Kidney (tissue), 14 donors: Measurements from ENCODE around the gene TRIM40. TPM values are rescaled to one million over a fixed set of nuclear protein-coding genes. Genes with fewer than 3 reads are reported as not detected.

Experiments
- DNase-seq, 5 donors: peaks; one replicate each; pipeline ENCODE4 v3.0.0-alpha.2; 2013 to 2020
- FAIRE-seq: peaks from 2 replicates; lab custom pipeline; 2012; peaks lifted over from hg19 to GRCh38; lab: Jason Lieb, UNC
- H3K27ac ChIP-seq, 2 donors: one replicate each; pipeline ENCODE4 v1.7.0; 2013; ENCODE audit warnings: low read depth in 2 of 2, low read length in 2 of 2, inconsistent platforms in 1 of 2
- H3K27me3 ChIP-seq: one replicate; pipeline ENCODE4 v1.7.1; 2013; ENCODE audit warnings: low read length, inconsistent platforms; ENCODE audit not compliant: control insufficient read depth, insufficient read depth
- H3K36me3 ChIP-seq, 3 donors: one replicate each; pipeline versions ENCODE4 v1.7.0 to v1.7.1; 2013; ENCODE audit warnings: low read length in 3 of 3, control low read depth in 1 of 3, inconsistent platforms in 1 of 3; ENCODE audit not compliant: insufficient read depth in 3 of 3, control insufficient read depth in 2 of 3
- H3K4me1 ChIP-seq, 3 donors: one replicate each; pipeline versions ENCODE4 v1.7.0 to v1.7.1; 2013; ENCODE audit warnings: low read length in 3 of 3, inconsistent platforms in 1 of 3, low read depth in 1 of 3; ENCODE audit not compliant: control insufficient read depth in 2 of 3, insufficient read depth in 2 of 3
- H3K4me3 ChIP-seq, 3 donors: one replicate each; pipeline versions ENCODE4 v1.7.0 to v1.8.1; 2013; ENCODE audit warnings: low read length in 3 of 3, control low read depth in 1 of 3, inconsistent platforms in 1 of 3
- H3K9ac ChIP-seq, 3 donors: one replicate each; pipeline versions ENCODE4 v1.7.0 to v1.7.1; 2013; ENCODE audit warnings: low read length in 3 of 3, control low read depth in 1 of 3, inconsistent platforms in 1 of 3
- H3K9me3 ChIP-seq, 3 donors: one replicate each; pipeline versions ENCODE4 v1.7.0 to v1.7.1; 2013; ENCODE audit warnings: low read length in 3 of 3, control low read depth in 1 of 3, inconsistent platforms in 1 of 3; ENCODE audit not compliant: control insufficient read depth in 2 of 3, insufficient read depth in 1 of 3
- intact Hi-C: fragments of 100-400 bp; cut with DNase I; formaldehyde crosslinking; loops from one replicate; pipeline ENCODE4 v1.11.1; 2022
- polyA plus RNA-seq: library from polyadenylated mRNA; stranded (reverse); fragments of 350-450 nt; fragmentation: Illumina TruSeq; extraction: RNeasy Lipid Tissue Mini Kit (QIAGEN cat#74804); gene quantifications from one replicate; pipeline ENCODE4 v1.2.3, GENCODE V29; 2014; ENCODE audit warnings: low read depth, low replicate concordance; ENCODE audit not compliant: insufficient read depth
- total RNA-seq: library from RNA; stranded (reverse); fragmentation: NEBNext Ultra II Directional; extraction: Animal tissue kit (Norgen Biotek cat#: 25700); gene quantifications from one replicate; pipeline ENCODE4 v1.2.1, GENCODE V29; 2021
- TF ChIP-seq, protein P1 (sequence below): IDR thresholded peaks from 3 replicates; pipeline ENCODE4 v1.5.1; 2012; ENCODE audit warnings: mild to moderate bottlenecking, moderate library complexity, borderline replicate concordance; ENCODE audit not compliant: insufficient read depth; ENCODE audit errors: extremely low read depth
- donor health status: control.
- donor health status: control.
- donor health status: control.
- donor health status: control.
- donor health status: control.
- donor health status: DM: yes; HTN: yes; CAD: no.
- donor health status: Normal renal cell carcinoma (clear cell type).

Gene TRIM40
- total and polyA plus RNA-seq, 2 donors from 2014 or later, result not detected

DNA sequence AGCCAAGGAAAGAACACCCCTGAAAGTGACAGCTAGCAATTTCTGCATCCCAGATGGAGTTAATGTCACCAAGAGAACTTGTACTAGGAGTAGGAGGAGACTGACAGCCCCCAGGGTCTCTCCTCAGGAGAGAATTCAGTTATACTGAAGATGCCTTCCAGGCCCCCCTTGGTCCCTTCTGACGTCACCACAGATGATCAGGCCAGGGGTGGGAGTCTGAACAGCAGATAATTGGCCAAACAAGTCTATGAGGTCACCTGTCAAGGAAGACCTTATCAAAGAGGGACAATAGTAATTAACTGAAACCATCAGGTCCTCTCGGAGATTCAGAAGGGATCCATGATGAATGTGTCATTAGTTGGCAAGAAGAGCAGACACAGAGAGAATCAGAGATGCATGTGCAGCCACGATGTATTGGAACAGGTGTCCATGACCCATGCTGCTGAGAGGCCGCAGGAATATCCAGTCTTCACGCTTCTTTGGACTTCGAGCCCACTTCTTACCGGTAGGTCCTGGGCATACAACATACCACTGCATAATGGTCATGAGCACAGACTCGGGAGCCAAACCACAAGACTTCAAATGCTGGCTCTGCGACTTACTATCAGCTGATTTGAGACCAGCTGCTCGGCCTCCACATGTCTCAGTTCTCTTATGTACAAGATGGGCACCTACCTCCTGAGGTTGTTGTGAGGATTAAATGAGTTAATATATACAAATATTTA is 14.9 kb downstream of the TRIM40 start:
- no peaks in the 10 kb centered on the region for H3K27me3 ChIP-seq
- DNase-seq (no peak), FAIRE-seq (no peak)
- H3K4me3 ChIP-seq, result no peak overlapping the region
- intact Hi-C loops, result no loop called here
- H3K27ac ChIP-seq, result no peak overlapping the region
- no peaks in the 10 kb centered on the region for H3K36me3 ChIP-seq
- H3K9me3 ChIP-seq, result no peaks in the 10 kb centered on the region
- H3K9ac ChIP-seq, result no peak overlapping the region
- peaks cover 0 to 13% (median 0%) of the 10 kb centered on the region in 3 donors for H3K4me1 ChIP-seq
- TF ChIP-seq, protein P1, sequence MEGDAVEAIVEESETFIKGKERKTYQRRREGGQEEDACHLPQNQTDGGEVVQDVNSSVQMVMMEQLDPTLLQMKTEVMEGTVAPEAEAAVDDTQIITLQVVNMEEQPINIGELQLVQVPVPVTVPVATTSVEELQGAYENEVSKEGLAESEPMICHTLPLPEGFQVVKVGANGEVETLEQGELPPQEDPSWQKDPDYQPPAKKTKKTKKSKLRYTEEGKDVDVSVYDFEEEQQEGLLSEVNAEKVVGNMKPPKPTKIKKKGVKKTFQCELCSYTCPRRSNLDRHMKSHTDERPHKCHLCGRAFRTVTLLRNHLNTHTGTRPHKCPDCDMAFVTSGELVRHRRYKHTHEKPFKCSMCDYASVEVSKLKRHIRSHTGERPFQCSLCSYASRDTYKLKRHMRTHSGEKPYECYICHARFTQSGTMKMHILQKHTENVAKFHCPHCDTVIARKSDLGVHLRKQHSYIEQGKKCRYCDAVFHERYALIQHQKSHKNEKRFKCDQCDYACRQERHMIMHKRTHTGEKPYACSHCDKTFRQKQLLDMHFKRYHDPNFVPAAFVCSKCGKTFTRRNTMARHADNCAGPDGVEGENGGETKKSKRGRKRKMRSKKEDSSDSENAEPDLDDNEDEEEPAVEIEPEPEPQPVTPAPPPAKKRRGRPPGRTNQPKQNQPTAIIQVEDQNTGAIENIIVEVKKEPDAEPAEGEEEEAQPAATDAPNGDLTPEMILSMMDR, result no peak

GRCh38 chr6:30151580-30151979 is 15.6 kb downstream of the TRIM40 start:
- Histone ChIP-seq H3K36me3 (no peaks in the 10 kb centered on the region), H3K9me3 (no peaks in the 10 kb centered on the region), H3K4me1 (peaks cover 0 to 18% (median 0%) of the 10 kb centered on the region in 3 donors), H3K4me3 (no peak overlapping the region), H3K27ac (no peak overlapping the region), H3K27me3 (no peaks in the 10 kb centered on the region), H3K9ac (no peak overlapping the region)
- no peak for FAIRE-seq
- intact Hi-C loops, result no loop called here
- TF ChIP-seq, protein P1, result no peak
- no peak for DNase-seq

GRCh38 chr6:30152016-30152673 is 16.2 kb downstream of the TRIM40 start:
- no peak overlapping the region for H3K4me3 ChIP-seq
- no peak for DNase-seq
- H3K9me3 ChIP-seq, result no peaks in the 10 kb centered on the region
- H3K36me3 ChIP-seq, result no peaks in the 10 kb centered on the region
- FAIRE-seq, result no peak
- intact Hi-C loops, result no loop called here
- peaks cover 0 to 18% (median 2%) of the 10 kb centered on the region in 3 donors for H3K4me1 ChIP-seq
- H3K27ac ChIP-seq, result no peak overlapping the region
- H3K27me3 ChIP-seq, result no peaks in the 10 kb centered on the region
- H3K9ac ChIP-seq, result no peak overlapping the region
- TF ChIP-seq, protein P1, result no peak
